ENCODE measurements around the gene NRXN2. TPM values are rescaled to one million over a fixed set of nuclear protein-coding genes. Genes with fewer than 3 reads are reported as not detected.

NRXN2 gene
- total and polyA plus RNA-seq, 2 of the 13 experiments (the other 11 are each of a cell fraction or from before 2014, with no cell fraction given) = not detected

DNA sequence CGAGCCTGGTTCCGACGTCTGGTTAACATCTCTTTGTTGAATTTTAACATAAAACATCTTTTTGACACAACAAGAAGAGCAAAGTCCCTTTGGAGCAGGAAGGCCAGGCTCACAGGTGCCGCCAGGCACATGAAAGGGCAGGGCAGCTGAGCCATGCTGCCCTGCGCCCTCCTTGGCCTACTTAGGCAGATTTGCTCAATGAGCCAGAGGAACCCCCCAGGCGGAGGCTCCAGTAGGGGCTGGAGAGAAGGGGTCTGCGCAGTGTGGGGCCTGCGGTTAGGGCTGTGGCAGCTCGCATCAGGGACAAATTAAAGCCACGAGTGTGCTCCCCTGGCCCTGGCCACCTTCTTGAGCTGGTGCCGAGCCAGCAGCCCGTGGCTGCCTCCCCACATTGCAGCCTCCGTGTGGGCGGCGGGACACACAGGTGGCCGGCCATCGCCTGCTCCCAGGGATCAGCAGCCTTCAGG, 141.9 kb downstream of the NRXN2 start (continued):
- TF ChIP-seq, protein P1, sequence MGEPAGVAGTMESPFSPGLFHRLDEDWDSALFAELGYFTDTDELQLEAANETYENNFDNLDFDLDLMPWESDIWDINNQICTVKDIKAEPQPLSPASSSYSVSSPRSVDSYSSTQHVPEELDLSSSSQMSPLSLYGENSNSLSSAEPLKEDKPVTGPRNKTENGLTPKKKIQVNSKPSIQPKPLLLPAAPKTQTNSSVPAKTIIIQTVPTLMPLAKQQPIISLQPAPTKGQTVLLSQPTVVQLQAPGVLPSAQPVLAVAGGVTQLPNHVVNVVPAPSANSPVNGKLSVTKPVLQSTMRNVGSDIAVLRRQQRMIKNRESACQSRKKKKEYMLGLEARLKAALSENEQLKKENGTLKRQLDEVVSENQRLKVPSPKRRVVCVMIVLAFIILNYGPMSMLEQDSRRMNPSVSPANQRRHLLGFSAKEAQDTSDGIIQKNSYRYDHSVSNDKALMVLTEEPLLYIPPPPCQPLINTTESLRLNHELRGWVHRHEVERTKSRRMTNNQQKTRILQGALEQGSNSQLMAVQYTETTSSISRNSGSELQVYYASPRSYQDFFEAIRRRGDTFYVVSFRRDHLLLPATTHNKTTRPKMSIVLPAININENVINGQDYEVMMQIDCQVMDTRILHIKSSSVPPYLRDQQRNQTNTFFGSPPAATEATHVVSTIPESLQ (CRISPR knock-in tag; conservative IDR thresholded peaks at IDR 0.05) = no peak
- TF ChIP-seq, protein P2, sequence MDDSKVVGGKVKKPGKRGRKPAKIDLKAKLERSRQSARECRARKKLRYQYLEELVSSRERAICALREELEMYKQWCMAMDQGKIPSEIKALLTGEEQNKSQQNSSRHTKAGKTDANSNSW (CRISPR knock-in tag; IDR thresholded peaks at IDR 0.05; ENCODE audit: borderline replicate concordance) = no peak
- no peak for TF ChIP-seq SP1 (IDR thresholded peaks at IDR 0.05)
- peak; percentile 21; the same call in 1 of the 2 replicates for TF ChIP-seq SP1 (CRISPR knock-in tag; IDR thresholded peaks at IDR 0.05)
- 0 out of 2 replicates have a peak, but pooled peaks have one; percentile 33 for TF ChIP-seq TARDBP (CRISPR knock-in tag; IDR thresholded peaks at IDR 0.05)
- peak; percentile 49; the same call in 1 of the 2 replicates for TF ChIP-seq GATAD2A (CRISPR knock-in tag; IDR thresholded peaks at IDR 0.05)
- TF ChIP-seq SOX6 (IDR thresholded peaks at IDR 0.05) = no peak
- peak; percentile 39; the same call in 1 of the 2 replicates for TF ChIP-seq SOX6 (CRISPR knock-in tag; IDR thresholded peaks at IDR 0.05)
- TF ChIP-seq, protein P3, sequence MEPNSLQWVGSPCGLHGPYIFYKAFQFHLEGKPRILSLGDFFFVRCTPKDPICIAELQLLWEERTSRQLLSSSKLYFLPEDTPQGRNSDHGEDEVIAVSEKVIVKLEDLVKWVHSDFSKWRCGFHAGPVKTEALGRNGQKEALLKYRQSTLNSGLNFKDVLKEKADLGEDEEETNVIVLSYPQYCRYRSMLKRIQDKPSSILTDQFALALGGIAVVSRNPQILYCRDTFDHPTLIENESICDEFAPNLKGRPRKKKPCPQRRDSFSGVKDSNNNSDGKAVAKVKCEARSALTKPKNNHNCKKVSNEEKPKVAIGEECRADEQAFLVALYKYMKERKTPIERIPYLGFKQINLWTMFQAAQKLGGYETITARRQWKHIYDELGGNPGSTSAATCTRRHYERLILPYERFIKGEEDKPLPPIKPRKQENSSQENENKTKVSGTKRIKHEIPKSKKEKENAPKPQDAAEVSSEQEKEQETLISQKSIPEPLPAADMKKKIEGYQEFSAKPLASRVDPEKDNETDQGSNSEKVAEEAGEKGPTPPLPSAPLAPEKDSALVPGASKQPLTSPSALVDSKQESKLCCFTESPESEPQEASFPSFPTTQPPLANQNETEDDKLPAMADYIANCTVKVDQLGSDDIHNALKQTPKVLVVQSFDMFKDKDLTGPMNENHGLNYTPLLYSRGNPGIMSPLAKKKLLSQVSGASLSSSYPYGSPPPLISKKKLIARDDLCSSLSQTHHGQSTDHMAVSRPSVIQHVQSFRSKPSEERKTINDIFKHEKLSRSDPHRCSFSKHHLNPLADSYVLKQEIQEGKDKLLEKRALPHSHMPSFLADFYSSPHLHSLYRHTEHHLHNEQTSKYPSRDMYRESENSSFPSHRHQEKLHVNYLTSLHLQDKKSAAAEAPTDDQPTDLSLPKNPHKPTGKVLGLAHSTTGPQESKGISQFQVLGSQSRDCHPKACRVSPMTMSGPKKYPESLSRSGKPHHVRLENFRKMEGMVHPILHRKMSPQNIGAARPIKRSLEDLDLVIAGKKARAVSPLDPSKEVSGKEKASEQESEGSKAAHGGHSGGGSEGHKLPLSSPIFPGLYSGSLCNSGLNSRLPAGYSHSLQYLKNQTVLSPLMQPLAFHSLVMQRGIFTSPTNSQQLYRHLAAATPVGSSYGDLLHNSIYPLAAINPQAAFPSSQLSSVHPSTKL (CRISPR knock-in tag; IDR thresholded peaks at IDR 0.05) = peak; percentile 23; the same call in 1 of the 2 replicates
- peak; percentile 43 for TF ChIP-seq FOXA3 (CRISPR knock-in tag; IDR thresholded peaks at IDR 0.05)
- TF ChIP-seq, protein P4, sequence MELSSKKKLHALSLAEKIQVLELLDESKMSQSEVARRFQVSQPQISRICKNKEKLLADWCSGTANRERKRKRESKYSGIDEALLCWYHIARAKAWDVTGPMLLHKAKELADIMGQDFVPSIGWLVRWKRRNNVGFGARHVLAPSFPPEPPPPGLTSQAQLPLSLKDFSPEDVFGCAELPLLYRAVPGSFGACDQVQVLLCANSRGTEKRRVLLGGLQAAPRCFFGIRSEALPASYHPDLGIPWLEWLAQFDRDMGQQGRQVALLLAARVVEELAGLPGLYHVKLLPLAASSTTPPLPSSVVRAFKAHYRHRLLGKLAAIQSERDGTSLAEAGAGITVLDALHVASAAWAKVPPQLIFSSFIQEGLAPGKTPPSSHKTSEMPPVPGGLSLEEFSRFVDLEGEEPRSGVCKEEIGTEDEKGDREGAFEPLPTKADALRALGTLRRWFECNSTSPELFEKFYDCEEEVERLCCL (CRISPR knock-in tag; IDR thresholded peaks at IDR 0.05; ENCODE audit: borderline replicate concordance) = no peak
- TF ChIP-seq ZFP36 (IDR thresholded peaks at IDR 0.05; ENCODE audit: borderline replicate concordance, low read depth, low read length, partially characterized antibody) = no peak
- TF ChIP-seq, protein P5, sequence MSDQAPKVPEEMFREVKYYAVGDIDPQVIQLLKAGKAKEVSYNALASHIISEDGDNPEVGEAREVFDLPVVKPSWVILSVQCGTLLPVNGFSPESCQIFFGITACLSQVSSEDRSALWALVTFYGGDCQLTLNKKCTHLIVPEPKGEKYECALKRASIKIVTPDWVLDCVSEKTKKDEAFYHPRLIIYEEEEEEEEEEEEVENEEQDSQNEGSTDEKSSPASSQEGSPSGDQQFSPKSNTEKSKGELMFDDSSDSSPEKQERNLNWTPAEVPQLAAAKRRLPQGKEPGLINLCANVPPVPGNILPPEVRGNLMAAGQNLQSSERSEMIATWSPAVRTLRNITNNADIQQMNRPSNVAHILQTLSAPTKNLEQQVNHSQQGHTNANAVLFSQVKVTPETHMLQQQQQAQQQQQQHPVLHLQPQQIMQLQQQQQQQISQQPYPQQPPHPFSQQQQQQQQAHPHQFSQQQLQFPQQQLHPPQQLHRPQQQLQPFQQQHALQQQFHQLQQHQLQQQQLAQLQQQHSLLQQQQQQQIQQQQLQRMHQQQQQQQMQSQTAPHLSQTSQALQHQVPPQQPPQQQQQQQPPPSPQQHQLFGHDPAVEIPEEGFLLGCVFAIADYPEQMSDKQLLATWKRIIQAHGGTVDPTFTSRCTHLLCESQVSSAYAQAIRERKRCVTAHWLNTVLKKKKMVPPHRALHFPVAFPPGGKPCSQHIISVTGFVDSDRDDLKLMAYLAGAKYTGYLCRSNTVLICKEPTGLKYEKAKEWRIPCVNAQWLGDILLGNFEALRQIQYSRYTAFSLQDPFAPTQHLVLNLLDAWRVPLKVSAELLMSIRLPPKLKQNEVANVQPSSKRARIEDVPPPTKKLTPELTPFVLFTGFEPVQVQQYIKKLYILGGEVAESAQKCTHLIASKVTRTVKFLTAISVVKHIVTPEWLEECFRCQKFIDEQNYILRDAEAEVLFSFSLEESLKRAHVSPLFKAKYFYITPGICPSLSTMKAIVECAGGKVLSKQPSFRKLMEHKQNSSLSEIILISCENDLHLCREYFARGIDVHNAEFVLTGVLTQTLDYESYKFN (CRISPR knock-in tag; conservative IDR thresholded peaks at IDR 0.05) = peak; percentile 73; the same call in 1 of the 2 replicates
- 0 out of 2 replicates have a peak, but pooled peaks have one; percentile 1 for TF ChIP-seq ZNF563 (CRISPR knock-in tag; IDR thresholded peaks at IDR 0.05)
- peak; percentile 12 for TF ChIP-seq TEAD3 (CRISPR knock-in tag; optimal IDR thresholded peaks at IDR 0.05; ENCODE audit: borderline replicate concordance)
- TF ChIP-seq, protein P6, sequence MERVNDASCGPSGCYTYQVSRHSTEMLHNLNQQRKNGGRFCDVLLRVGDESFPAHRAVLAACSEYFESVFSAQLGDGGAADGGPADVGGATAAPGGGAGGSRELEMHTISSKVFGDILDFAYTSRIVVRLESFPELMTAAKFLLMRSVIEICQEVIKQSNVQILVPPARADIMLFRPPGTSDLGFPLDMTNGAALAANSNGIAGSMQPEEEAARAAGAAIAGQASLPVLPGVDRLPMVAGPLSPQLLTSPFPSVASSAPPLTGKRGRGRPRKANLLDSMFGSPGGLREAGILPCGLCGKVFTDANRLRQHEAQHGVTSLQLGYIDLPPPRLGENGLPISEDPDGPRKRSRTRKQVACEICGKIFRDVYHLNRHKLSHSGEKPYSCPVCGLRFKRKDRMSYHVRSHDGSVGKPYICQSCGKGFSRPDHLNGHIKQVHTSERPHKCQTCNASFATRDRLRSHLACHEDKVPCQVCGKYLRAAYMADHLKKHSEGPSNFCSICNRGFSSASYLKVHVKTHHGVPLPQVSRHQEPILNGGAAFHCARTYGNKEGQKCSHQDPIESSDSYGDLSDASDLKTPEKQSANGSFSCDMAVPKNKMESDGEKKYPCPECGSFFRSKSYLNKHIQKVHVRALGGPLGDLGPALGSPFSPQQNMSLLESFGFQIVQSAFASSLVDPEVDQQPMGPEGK (CRISPR knock-in tag; IDR thresholded peaks at IDR 0.05) = peak; percentile 56; the same call in 1 of the 2 replicates
- no peak for TF ChIP-seq CBX1 (IDR thresholded peaks at IDR 0.05; ENCODE audit: low read depth)
